ENCODE results near the gene KCNN1.

KCNN1 gene

GRCh38 chr19:18021121-18021755, 54.3 kb downstream of the KCNN1 start:
- Histone ChIP-seq H4K91ac (ENCODE audit: low read depth, low read length) (no peak overlapping the region), H3K4me2 (ENCODE audit: low read length) (no peak overlapping the region), H3K4me1 (ENCODE audit: control insufficient read depth in 1 of 2, insufficient read depth in 2 of 2, low read length in 2 of 2) (no peaks in the 10 kb centered on the region), H3K9me3 (ENCODE audit: insufficient read depth, low read depth, low read length) (peaks cover 3% of the 10 kb centered on the region), H3K23ac (ENCODE audit: low read length) (no peak overlapping the region), H3K79me2 (ENCODE audit: control insufficient read depth, insufficient read depth, low read length, poor library complexity) (no peaks in the 10 kb centered on the region), H3K27ac (ENCODE audit: low read depth, low read length) (no peak overlapping the region), H3K27me3 (ENCODE audit: insufficient read depth, low read length) (no peaks in the 10 kb centered on the region), H2AK5ac (ENCODE audit: low read length) (no peak overlapping the region), H2BK5ac (ENCODE audit: low read depth, low read length, poor library complexity) (no peak overlapping the region), H3K14ac (ENCODE audit: low read length) (no peak overlapping the region), H2BK120ac (ENCODE audit: insufficient read depth, low read length, poor library complexity) (no peak overlapping the region), H3K18ac (ENCODE audit: low read length) (no peak overlapping the region), H3K4ac (ENCODE audit: low read depth, low read length) (no peak overlapping the region), H3K36me3 (ENCODE audit: control insufficient read depth in 1 of 2, insufficient read depth in 2 of 2, low read length in 2 of 2) (no peaks in the 10 kb centered on the region), H4K8ac (ENCODE audit: low read depth, low read length) (no peak overlapping the region), H2AFZ (ENCODE audit: insufficient read depth, low read length, poor library complexity) (no peak overlapping the region), H3K9ac (ENCODE audit: low read length) (no peak overlapping the region), H3K4me3 (ENCODE audit: low read depth, low read length) (no peak overlapping the region), H3K79me1 (ENCODE audit: low read length) (no peaks in the 10 kb centered on the region), H2BK12ac (ENCODE audit: low read length) (no peak overlapping the region), H4K12ac (ENCODE audit: low read depth, low read length) (no peak overlapping the region)
- no CpG with 5 or more reads among the region's 21 CpGs for WGBS (ENCODE audit: extremely low coverage, insufficient coverage, insufficient read length)
- peak; percentile 34 to 43 for DNase-seq

- no peak overlapping the region for H3K4me2 ChIP-seq (ENCODE audit: low read length)
- H4K91ac ChIP-seq (ENCODE audit: low read depth, low read length): no peak overlapping the region
- no CpG with 5 or more reads among the region's 23 CpGs for WGBS (ENCODE audit: extremely low coverage, insufficient coverage, insufficient read length)
- no peak overlapping the region for H2BK120ac ChIP-seq (ENCODE audit: insufficient read depth, low read length, poor library complexity)
- H4K8ac ChIP-seq (ENCODE audit: low read depth, low read length): no peak overlapping the region
- no peak overlapping the region for H3K18ac ChIP-seq (ENCODE audit: low read length)
- H3K14ac ChIP-seq (ENCODE audit: low read length): no peak overlapping the region
- no peak overlapping the region for H3K23ac ChIP-seq (ENCODE audit: low read length)
- H3K4me3 ChIP-seq (ENCODE audit: low read depth, low read length): no peak overlapping the region
- peaks cover 3% of the 10 kb centered on the region for H3K9me3 ChIP-seq (ENCODE audit: insufficient read depth, low read depth, low read length)
- no peaks in the 10 kb centered on the region for H3K4me1 ChIP-seq (ENCODE audit: control insufficient read depth in 1 of 2, insufficient read depth in 2 of 2, low read length in 2 of 2)
- no peak overlapping the region for H3K4ac ChIP-seq (ENCODE audit: low read depth, low read length)
- H4K12ac ChIP-seq (ENCODE audit: low read depth, low read length): no peak overlapping the region
- H3K36me3 ChIP-seq (ENCODE audit: control insufficient read depth in 1 of 2, insufficient read depth in 2 of 2, low read length in 2 of 2): no peaks in the 10 kb centered on the region
- H2AK5ac ChIP-seq (ENCODE audit: low read length): no peak overlapping the region
- H2AFZ ChIP-seq (ENCODE audit: insufficient read depth, low read length, poor library complexity): no peak overlapping the region
- H3K27me3 ChIP-seq (ENCODE audit: insufficient read depth, low read length): no peaks in the 10 kb centered on the region
- no peaks in the 10 kb centered on the region for H3K79me2 ChIP-seq (ENCODE audit: control insufficient read depth, insufficient read depth, low read length, poor library complexity)
- H2BK5ac ChIP-seq (ENCODE audit: low read depth, low read length, poor library complexity): no peak overlapping the region
- H2BK12ac ChIP-seq (ENCODE audit: low read length): no peak overlapping the region
- H3K27ac ChIP-seq (ENCODE audit: low read depth, low read length): no peak overlapping the region
- no peaks in the 10 kb centered on the region for H3K79me1 ChIP-seq (ENCODE audit: low read length)
- DNase-seq: peak in 1 of 2 donors; percentile 25
- no peak overlapping the region for H3K9ac ChIP-seq (ENCODE audit: low read length)
Measured at GRCh38 chr19:18023622-18024251, 56.8 kb downstream of the KCNN1 start.

GRCh38 chr19:18027151-18027550, 60.2 kb downstream of the KCNN1 start:
- H3K4me1 ChIP-seq (ENCODE audit: control insufficient read depth in 1 of 2, insufficient read depth in 2 of 2, low read length in 2 of 2): no peaks in the 10 kb centered on the region
- no peak overlapping the region for H2BK5ac ChIP-seq (ENCODE audit: low read depth, low read length, poor library complexity)
- no peak overlapping the region for H2AFZ ChIP-seq (ENCODE audit: insufficient read depth, low read length, poor library complexity)
- H3K18ac ChIP-seq (ENCODE audit: low read length): no peak overlapping the region
- DNase-seq: no peak
- H3K9ac ChIP-seq (ENCODE audit: low read length): no peak overlapping the region
- no peak overlapping the region for H3K4me3 ChIP-seq (ENCODE audit: low read depth, low read length)
- H3K79me2 ChIP-seq (ENCODE audit: control insufficient read depth, insufficient read depth, low read length, poor library complexity): no peaks in the 10 kb centered on the region
- no peak overlapping the region for H3K23ac ChIP-seq (ENCODE audit: low read length)
- no peak overlapping the region for H2AK5ac ChIP-seq (ENCODE audit: low read length)
- WGBS (ENCODE audit: extremely low coverage, insufficient coverage, insufficient read length): no CpG with 5 or more reads among the region's 4 CpGs
- H3K36me3 ChIP-seq (ENCODE audit: control insufficient read depth in 1 of 2, insufficient read depth in 2 of 2, low read length in 2 of 2): no peaks in the 10 kb centered on the region
- H3K27ac ChIP-seq (ENCODE audit: low read depth, low read length): no peak overlapping the region
- H3K4me2 ChIP-seq (ENCODE audit: low read length): no peak overlapping the region
- H3K9me3 ChIP-seq (ENCODE audit: insufficient read depth, low read depth, low read length): no peaks in the 10 kb centered on the region
- H3K79me1 ChIP-seq (ENCODE audit: low read length): no peaks in the 10 kb centered on the region
- H3K4ac ChIP-seq (ENCODE audit: low read depth, low read length): no peak overlapping the region
- no peak overlapping the region for H4K91ac ChIP-seq (ENCODE audit: low read depth, low read length)
- no peak overlapping the region for H4K12ac ChIP-seq (ENCODE audit: low read depth, low read length)
- no peak overlapping the region for H4K8ac ChIP-seq (ENCODE audit: low read depth, low read length)
- no peaks in the 10 kb centered on the region for H3K27me3 ChIP-seq (ENCODE audit: insufficient read depth, low read length)
- H2BK12ac ChIP-seq (ENCODE audit: low read length): no peak overlapping the region
- H2BK120ac ChIP-seq (ENCODE audit: insufficient read depth, low read length, poor library complexity): no peak overlapping the region
- no peak overlapping the region for H3K14ac ChIP-seq (ENCODE audit: low read length)

- Histone ChIP-seq H3K36me3 (ENCODE audit: control insufficient read depth in 1 of 2, insufficient read depth in 2 of 2, low read length in 2 of 2) (no peaks in the 10 kb centered on the region), H3K27me3 (ENCODE audit: insufficient read depth, low read length) (no peaks in the 10 kb centered on the region), H3K9ac (ENCODE audit: low read length) (no peak overlapping the region), H3K4me1 (ENCODE audit: control insufficient read depth in 1 of 2, insufficient read depth in 2 of 2, low read length in 2 of 2) (no peaks in the 10 kb centered on the region), H2BK12ac (ENCODE audit: low read length) (no peak overlapping the region), H4K12ac (ENCODE audit: low read depth, low read length) (no peak overlapping the region), H2AFZ (ENCODE audit: insufficient read depth, low read length, poor library complexity) (no peak overlapping the region), H3K9me3 (ENCODE audit: insufficient read depth, low read depth, low read length) (no peaks in the 10 kb centered on the region), H3K79me2 (ENCODE audit: control insufficient read depth, insufficient read depth, low read length, poor library complexity) (no peaks in the 10 kb centered on the region), H3K23ac (ENCODE audit: low read length) (no peak overlapping the region), H4K91ac (ENCODE audit: low read depth, low read length) (no peak overlapping the region), H2AK5ac (ENCODE audit: low read length) (no peak overlapping the region), H3K4ac (ENCODE audit: low read depth, low read length) (no peak overlapping the region), H3K27ac (ENCODE audit: low read depth, low read length) (no peak overlapping the region), H3K14ac (ENCODE audit: low read length) (no peak overlapping the region), H3K79me1 (ENCODE audit: low read length) (no peaks in the 10 kb centered on the region), H3K4me2 (ENCODE audit: low read length) (no peak overlapping the region), H3K4me3 (ENCODE audit: low read depth, low read length) (no peak overlapping the region), H4K8ac (ENCODE audit: low read depth, low read length) (no peak overlapping the region), H3K18ac (ENCODE audit: low read length) (no peak overlapping the region), H2BK5ac (ENCODE audit: low read depth, low read length, poor library complexity) (no peak overlapping the region), H2BK120ac (ENCODE audit: insufficient read depth, low read length, poor library complexity) (no peak overlapping the region)
- no peak for DNase-seq
- WGBS (ENCODE audit: extremely low coverage, insufficient coverage, insufficient read length): no CpG with 5 or more reads among the region's 8 CpGs
Measured at GRCh38 chr19:18029617-18030338, 62.9 kb downstream of the KCNN1 start.

Data from trophoblast cell (in vitro differentiated cells and primary cell).